GM19351 (cell line): ENCODE data around the gene ZNF148.

Source experiments
- ATAC-seq: cut with Tn5 transposase; IDR thresholded peaks from one replicate; pipeline ENCODE4 v1.9.1; 2021; ENCODE audit warnings: mild to moderate bottlenecking, moderate library complexity; ENCODE audit not compliant: unreplicated experiment

Gene ZNF148

DNA sequence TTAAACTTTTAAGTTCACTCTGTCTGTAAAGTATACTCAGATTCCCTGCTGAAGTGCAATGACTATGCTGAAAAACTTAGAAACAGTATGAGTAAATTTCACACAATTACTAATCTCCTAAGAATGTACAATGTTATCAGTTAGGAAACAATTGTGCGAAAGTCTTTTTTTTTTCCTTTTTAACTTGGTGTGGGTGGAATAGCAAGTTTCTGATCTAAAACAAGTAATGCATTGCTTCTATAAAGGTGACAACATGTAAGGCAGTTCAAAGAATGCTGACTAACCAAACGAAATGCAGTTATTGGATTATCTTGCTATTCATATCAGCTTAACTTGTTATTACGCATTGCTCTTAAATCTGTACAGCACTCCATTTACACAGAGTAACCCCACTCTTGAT is 143.2 kb downstream of the ZNF148 start:
- no peak for ATAC-seq

GRCh38 chr3:125229707-125230106 is 145.4 kb downstream of the ZNF148 start:
- ATAC-seq: no peak

- ATAC-seq: no peak
Observed at GRCh38 chr3:125229168-125229567, 146.0 kb downstream of the ZNF148 start.

- ATAC-seq: no peak
Observed at GRCh38 chr3:125221831-125222230, 153.3 kb downstream of the ZNF148 start.

DNA sequence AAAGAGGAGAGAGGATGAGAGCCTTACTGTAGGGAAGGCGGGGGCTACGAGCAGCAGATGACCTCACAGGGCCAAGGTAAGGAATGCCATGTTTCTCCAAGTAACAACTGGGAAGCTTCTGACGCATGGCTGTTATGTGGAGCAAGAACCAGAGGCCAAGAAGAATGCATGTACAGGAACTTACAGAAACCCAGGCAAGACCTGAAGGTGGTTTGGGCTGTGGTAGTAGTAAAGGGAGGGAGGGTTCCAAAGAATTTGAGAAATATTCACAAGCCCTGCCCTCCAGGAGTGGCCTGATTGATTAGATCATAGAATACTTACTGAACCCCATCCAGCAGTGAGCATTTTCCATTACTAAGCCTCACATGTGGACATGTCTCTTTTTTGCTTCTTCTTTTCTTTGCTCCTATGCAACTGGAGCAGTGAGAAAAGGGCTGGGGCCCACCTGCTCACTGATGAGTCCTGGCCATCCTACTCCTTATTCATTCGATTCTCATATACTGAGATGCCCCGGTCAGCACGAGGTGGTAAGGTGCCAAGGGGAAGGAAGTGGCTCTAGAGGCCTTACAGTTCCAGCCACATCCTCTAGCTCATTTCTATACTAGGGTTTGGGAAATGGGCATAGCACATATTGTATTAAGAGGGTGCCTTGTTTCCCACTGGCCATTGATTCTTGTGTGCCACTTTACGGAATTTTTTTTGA is 154.2 kb downstream of the ZNF148 start:
- no peak for ATAC-seq

- ATAC-seq: no peak
Observed at GRCh38 chr3:125220183-125220582, 154.9 kb downstream of the ZNF148 start.

DNA sequence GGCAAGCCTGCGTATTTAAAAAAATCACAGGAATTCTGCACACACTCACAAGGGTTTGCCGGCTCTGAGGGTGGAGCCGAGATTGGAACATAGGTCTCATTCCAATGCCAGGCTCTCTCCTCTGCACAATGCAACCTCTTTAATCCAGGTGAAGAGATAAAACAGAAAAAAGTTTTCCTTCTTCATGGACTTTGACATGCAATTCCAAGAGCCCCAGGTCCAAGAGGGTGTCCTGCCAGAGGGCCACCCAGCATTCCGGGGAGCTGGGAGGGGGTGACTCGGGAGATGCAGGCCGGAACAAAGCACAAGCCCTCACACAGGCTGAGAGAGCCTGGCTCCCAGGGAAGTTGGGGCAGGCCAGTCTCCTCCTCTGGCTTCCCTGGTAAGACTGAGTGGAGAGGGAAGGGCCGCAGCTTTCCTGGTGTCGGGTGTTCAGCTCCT is 155.8 kb downstream of the ZNF148 start:
- no peak for ATAC-seq

DNA sequence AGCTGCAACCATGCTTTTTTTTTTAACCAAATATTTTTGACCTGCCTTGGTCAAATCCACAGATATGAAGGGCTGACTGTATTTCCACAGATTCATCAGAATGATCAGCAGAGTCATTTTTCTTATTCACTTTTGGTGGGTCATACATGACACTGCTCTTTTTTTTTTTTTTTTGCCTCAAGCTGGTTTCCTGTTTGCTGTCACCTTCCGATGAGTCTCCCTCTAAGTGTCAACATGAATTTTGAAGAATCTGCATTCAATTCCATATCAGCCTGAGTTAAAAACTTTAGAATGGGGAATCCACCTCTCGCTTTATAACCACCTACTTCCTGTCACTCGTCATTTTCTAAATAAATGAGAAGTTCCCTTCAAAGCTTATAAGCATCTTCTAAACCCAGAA is 160.4 kb downstream of the ZNF148 start:
- ATAC-seq: no peak

DNA sequence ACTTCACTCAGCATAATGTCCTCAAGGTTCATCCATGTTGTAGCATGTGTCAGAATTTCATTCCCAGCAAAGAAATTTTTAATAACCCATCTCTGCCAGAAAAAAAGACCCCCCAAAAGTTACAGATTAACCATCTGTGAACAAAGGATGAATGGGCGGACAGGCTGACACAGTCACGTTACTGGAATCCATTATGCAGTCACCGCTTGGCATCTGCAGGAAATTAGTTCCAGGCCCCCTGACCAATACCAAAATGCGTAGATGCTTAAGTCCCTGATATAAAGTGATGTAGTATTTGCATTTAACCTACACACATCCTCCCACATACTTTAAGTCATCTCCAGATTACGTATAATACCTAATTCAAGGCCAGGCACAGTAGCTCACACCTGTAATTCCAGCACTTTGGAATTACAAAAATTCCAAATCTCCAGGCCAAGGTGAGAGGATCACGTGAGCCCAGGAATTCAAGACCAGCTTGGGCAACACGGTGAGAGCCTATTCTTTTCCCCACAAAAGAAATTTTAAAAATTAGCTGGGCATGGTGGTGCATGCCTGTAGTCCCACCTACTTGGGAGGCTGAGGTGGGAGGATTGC is 161.1 kb downstream of the ZNF148 start:
- ATAC-seq: no peak

- no peak for ATAC-seq
Observed at GRCh38 chr3:125213364-125213755, 161.8 kb downstream of the ZNF148 start.

GRCh38 chr3:125212509-125213363 is 162.4 kb downstream of the ZNF148 start, which contains the start of gene SLC12A8:
Gene SLC12A8, minus strand, starts transcription at chr3:125212748. Its CDS starts 1,399 bp downstream, at chr3:125211349.
- no peak for ATAC-seq

DNA sequence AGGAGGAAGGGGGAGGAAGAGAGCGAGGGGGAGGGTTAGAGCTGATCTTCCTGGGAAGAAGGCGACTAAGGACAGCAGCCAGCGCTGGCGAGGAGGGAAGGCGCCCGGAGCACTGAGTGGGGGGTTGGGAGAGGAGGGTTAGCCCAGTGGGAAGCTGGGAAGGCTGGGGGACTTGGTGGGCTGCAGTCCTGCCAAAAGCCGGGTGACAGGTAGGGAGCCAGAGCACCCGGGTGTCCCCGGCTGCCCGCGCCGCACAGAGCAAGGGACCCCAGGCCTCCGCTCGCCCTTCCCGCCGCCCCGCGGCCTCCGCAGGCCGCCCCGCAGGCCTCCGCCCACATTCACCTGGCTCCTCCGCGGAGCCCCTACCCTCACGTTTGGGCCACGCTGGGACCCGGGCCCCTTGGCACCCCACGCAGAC is 163.0 kb downstream of the ZNF148 start:
- ATAC-seq: no peak

- ATAC-seq: no peak
Observed at GRCh38 chr3:125211523-125212090, 163.5 kb downstream of the ZNF148 start.

DNA sequence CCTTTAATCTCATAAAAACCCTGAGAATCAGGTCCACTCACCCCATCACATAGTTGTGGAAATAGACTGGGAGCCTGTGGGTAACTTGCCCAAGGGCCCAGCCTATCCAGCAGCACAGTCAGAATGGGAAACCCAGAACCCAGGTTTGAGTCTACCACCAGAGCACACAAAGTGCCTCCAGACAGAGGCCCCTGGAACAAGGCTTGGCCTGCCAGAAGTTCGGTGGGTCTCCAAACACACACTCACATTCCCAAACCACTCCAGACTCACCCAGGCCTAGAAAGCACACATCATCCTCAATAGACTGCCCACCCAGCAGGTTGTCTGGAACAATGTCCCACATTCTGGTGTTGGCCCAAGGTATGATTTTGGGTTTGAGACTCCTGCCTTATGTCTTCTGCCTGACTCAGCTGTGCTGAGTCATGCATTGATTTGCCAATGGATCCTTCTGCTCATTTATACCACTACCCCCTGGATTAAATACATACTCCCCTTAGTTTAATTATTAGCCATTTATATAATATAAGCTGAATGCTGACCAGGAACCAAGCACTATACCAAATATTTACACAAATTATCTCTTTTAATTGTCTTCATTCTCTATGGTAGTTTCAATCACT is 167.1 kb downstream of the ZNF148 start:
- ATAC-seq: no peak

- ATAC-seq: no peak
Observed at GRCh38 chr3:125207507-125207906, 167.6 kb downstream of the ZNF148 start.

DNA sequence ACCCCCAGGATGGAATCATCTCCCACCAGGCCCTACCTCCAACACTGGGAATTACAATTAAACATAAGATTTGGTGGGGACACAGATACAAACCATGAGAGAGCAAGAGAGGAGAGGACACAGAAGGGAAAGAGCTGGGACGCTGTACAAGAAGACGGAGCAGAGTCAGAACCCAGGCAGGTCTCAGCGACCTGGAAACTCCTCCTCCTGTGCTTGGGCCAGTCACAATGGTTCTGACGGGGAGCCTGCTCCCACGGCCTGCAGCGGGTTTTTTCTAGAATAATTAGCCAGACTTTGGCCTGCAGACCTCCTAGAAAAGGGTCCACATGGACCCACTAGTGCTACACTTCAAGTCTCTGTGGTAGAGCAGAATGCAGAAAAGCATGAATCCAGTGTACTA is 168.2 kb downstream of the ZNF148 start:
- ATAC-seq: no peak

- no peak for ATAC-seq
Observed at GRCh38 chr3:125203731-125204130, 171.4 kb downstream of the ZNF148 start.

GRCh38 chr3:125202197-125202596 is 172.9 kb downstream of the ZNF148 start:
- ATAC-seq: no peak

- ATAC-seq: peak; percentile 58
Observed at GRCh38 chr3:125200731-125201139, 174.4 kb downstream of the ZNF148 start.

DNA sequence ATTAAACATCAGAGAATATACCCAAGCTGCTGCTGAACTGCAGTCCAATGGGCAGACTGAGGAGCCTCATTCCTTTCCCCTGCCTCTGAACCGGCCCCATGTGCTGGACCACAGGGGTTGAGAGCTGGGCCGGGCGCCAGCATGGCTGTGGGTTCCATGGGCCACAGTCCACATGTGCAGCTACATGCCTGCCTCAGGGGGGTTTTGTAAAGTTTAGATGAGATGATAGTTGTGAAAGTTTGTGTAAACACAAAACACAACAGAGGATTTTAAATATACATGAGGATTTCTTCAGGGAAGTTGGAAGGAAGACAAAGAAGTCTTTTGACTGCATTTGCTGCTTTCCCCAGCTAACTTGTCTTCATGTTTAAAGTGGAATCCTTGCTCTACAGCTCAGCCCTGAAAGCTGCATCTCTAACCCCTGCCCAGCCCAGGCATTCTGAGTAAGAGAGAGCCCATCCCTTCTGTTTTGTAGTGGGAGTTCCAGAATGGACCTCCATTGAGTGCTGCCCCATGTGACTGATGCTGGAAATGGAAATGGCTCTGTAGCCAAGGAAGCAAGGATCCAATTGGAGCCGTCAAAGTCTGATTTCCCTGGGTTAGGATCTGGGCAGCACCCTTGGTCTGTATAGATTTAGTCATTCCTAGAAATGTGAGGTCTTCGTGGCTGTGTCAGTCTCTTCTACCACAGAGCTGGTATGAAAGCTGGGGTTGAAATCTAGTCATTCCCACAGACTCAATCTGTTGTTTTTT is 180.1 kb downstream of the ZNF148 start:
- ATAC-seq: no peak
